K562 (cell line): Measurements from ENCODE around the gene HPDL. TPM values are rescaled to one million over a fixed set of nuclear protein-coding genes. Genes with fewer than 3 reads are reported as not detected.

ENCODE experiments used
- ARID2 ChIP-seq: fragments of 450-650 bp; IDR thresholded peaks from 2 replicates; pipeline ENCODE4 v1.6.1; 2017; ENCODE audit warnings: antibody characterized with exemption, mild to moderate bottlenecking
- ASH1L ChIP-seq: fragments of 450-650 bp; IDR thresholded peaks from 2 replicates; pipeline ENCODE4 v1.6.1; 2018; ENCODE audit warnings: borderline replicate concordance, mild to moderate bottlenecking, low read depth; ENCODE audit not compliant: partially characterized antibody
- DACH1 ChIP-seq: fragments of 450-650 bp; IDR thresholded peaks from 2 replicates; pipeline ENCODE4 v1.6.1; 2018; ENCODE audit not compliant: partially characterized antibody
- RBM22 ChIP-seq: fragments of 200-400 bp; formaldehyde crosslinking; IDR thresholded peaks from 2 replicates; pipeline ENCODE4 v1.6.1; 2018; ENCODE audit warnings: low read length, low read depth; ENCODE audit not compliant: poor library complexity, severe bottlenecking
- TAL1 ChIP-seq: fragments of 450-650 bp; IDR thresholded peaks from 2 replicates; pipeline ENCODE4 v1.6.1; 2016; ENCODE audit warnings: mild to moderate bottlenecking
- ZNF644 ChIP-seq: fragments of 200-800 bp; sonication (Bioruptor generic); IDR thresholded peaks from 2 replicates; pipeline ENCODE4 v1.6.1; 2016; ENCODE audit warnings: low read depth, missing genetic modification characterization, missing compliant biosample characterization
- ZNF79 ChIP-seq: fragments of 250-450 bp; sonication (Bioruptor Pico); IDR thresholded peaks from 2 replicates; pipeline ENCODE4 v1.4.0; 2020; ENCODE audit warnings: low read depth, mild to moderate bottlenecking, moderate library complexity
- ZZZ3 ChIP-seq: fragments of 450-650 bp; IDR thresholded peaks from 2 replicates; pipeline ENCODE4 v1.6.1; 2016; ENCODE audit warnings: antibody characterized with exemption, mild to moderate bottlenecking, moderate library complexity
- polyA plus RNA-seq, 8 experiments: library from polyadenylated mRNA; depleted of rRNA in 4 of 8; stranded (reverse) in 5 of 8; unstranded in 3 of 8; fragments of >200 nt; fragmentation: Nextera tagmentation in 2 of 8; fragmentation: Illumina TruSeq in 1 of 8; extraction: Ambion mirVana in 2 of 8; extraction: Trizol in 1 of 8; gene quantifications; 2 replicates each; pipeline versions ENCODE4 v1.2.1 to v1.2.3, GENCODE V29; 2011 to 2014; ENCODE audit warnings: inconsistent platforms in 1 of 8, missing spikeins in 1 of 8
- total RNA-seq, 7 experiments: library from RNA; depleted of rRNA in 6 of 7; stranded (reverse); fragments of >200 nt in 6 of 7; fragmentation: Illumina TruSeq in 2 of 7; extraction: Trizol in 2 of 7; gene quantifications; 2 replicates each; pipeline versions ENCODE4 v1.2.1 to v1.2.3, GENCODE V29; 2011 to 2021; ENCODE audit warnings: low replicate concordance in 1 of 7
- TF ChIP-seq, protein P1 (sequence below): fragments of 450-650 bp; IDR thresholded peaks from 2 replicates; pipeline ENCODE4 v1.6.1; 2016; ENCODE audit warnings: low read depth
- TF ChIP-seq, protein P2 (sequence below), 2 experiments: fragments of 450-650 bp in 1 of 2; sonication (generic) in 1 of 2; formaldehyde crosslinking in 1 of 2; IDR thresholded peaks; 2 replicates each; pipeline versions ENCODE4 v1.7.1 to v1.9.0; 2016 to 2022; ENCODE audit warnings: inconsistent platforms in 1 of 2, mild to moderate bottlenecking in 1 of 2, missing genetic modification reagents in 1 of 2

HPDL gene
- total and polyA plus RNA-seq, 9 of the 15 experiments (the other 6 are each of a cell fraction or from before 2014, with no cell fraction given), result not detected

DNA sequence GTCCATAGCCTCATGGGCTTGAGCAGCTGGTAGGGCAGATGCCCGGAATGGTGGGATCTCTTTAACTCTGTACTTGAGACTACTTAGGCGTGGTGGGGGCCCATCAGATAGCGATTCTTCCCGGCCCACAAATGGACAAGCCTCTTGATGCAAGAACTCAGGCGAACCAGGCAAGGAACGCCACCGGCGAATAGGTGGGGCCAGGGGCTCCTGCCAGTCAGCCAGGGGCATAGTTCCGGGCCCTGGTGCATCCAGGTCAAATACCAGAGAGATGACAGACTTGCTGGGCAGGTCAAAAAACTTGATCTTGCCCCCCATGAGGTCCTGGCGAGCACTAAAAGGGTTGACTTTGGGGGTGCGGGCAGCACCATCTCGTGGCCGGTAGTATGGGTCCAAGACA is 18.3 kb downstream of the HPDL start (continued):
- TF ChIP-seq, protein P1, sequence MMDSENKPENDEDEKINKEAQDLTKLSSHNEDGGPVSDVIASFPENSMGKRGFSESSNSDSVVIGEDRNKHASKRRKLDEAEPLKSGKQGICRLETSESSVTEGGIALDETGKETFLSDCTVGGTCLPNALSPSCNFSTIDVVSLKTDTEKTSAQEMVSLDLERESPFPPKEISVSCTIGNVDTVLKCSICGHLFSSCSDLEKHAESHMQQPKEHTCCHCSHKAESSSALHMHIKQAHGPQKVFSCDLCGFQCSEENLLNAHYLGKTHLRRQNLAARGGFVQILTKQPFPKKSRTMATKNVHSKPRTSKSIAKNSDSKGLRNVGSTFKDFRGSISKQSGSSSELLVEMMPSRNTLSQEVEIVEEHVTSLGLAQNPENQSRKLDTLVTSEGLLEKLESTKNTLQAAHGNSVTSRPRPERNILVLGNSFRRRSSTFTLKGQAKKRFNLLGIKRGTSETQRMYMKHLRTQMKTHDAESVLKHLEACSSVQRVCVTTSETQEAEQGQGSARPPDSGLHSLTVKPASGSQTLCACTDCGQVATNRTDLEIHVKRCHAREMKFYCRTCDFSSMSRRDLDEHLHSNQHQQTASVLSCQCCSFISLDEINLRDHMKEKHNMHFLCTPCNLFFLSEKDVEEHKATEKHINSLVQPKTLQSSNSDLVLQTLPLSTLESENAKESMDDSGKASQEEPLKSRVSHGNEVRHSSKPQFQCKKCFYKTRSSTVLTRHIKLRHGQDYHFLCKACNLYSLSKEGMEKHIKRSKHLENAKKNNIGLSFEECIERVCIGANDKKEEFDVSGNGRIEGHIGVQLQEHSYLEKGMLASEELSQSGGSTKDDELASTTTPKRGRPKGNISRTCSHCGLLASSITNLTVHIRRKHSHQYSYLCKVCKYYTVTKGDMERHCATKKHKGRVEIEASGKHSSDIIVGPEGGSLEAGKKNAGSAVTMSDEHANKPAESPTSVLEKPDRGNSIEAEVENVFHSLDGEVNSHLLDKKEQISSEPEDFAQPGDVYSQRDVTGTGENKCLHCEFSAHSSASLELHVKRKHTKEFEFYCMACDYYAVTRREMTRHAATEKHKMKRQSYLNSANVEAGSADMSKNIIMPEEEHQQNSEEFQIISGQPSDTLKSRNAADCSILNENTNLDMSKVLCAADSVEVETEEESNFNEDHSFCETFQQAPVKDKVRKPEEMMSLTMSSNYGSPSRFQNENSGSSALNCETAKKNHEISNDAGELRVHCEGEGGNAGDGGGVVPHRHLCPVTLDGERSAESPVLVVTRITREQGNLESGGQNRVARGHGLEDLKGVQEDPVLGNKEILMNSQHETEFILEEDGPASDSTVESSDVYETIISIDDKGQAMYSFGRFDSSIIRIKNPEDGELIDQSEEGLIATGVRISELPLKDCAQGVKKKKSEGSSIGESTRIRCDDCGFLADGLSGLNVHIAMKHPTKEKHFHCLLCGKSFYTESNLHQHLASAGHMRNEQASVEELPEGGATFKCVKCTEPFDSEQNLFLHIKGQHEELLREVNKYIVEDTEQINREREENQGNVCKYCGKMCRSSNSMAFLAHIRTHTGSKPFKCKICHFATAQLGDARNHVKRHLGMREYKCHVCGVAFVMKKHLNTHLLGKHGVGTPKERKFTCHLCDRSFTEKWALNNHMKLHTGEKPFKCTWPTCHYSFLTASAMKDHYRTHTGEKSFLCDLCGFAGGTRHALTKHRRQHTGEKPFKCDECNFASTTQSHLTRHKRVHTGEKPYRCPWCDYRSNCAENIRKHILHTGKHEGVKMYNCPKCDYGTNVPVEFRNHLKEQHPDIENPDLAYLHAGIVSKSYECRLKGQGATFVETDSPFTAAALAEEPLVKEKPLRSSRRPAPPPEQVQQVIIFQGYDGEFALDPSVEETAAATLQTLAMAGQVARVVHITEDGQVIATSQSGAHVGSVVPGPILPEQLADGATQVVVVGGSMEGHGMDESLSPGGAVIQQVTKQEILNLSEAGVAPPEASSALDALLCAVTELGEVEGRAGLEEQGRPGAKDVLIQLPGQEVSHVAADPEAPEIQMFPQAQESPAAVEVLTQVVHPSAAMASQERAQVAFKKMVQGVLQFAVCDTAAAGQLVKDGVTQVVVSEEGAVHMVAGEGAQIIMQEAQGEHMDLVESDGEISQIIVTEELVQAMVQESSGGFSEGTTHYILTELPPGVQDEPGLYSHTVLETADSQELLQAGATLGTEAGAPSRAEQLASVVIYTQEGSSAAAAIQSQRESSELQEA, result no peak
- TF ChIP-seq TAL1 (no peak), ASH1L (no peak), ARID2 (no peak), ZNF644 (tag) (no peak), DACH1 (no peak), RBM22 (peak; percentile 57), ZNF79 (CRISPR knock-in tag) (no peak), ZZZ3 (no peak)
- TF ChIP-seq, protein P2, sequence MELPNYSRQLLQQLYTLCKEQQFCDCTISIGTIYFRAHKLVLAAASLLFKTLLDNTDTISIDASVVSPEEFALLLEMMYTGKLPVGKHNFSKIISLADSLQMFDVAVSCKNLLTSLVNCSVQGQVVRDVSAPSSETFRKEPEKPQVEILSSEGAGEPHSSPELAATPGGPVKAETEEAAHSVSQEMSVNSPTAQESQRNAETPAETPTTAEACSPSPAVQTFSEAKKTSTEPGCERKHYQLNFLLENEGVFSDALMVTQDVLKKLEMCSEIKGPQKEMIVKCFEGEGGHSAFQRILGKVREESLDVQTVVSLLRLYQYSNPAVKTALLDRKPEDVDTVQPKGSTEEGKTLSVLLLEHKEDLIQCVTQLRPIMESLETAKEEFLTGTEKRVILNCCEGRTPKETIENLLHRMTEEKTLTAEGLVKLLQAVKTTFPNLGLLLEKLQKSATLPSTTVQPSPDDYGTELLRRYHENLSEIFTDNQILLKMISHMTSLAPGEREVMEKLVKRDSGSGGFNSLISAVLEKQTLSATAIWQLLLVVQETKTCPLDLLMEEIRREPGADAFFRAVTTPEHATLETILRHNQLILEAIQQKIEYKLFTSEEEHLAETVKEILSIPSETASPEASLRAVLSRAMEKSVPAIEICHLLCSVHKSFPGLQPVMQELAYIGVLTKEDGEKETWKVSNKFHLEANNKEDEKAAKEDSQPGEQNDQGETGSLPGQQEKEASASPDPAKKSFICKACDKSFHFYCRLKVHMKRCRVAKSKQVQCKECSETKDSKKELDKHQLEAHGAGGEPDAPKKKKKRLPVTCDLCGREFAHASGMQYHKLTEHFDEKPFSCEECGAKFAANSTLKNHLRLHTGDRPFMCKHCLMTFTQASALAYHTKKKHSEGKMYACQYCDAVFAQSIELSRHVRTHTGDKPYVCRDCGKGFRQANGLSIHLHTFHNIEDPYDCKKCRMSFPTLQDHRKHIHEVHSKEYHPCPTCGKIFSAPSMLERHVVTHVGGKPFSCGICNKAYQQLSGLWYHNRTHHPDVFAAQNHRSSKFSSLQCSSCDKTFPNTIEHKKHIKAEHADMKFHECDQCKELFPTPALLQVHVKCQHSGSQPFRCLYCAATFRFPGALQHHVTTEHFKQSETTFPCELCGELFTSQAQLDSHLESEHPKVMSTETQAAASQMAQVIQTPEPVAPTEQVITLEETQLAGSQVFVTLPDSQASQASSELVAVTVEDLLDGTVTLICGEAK (IDR thresholded peaks at IDR 0.05), result no peak
- TF ChIP-seq, protein P2 (CRISPR knock-in tag; IDR thresholded peaks at IDR 0.05), result no peak
